Measurements from ENCODE around the gene SETDB2. TPM values are rescaled to one million over a fixed set of nuclear protein-coding genes. Genes with fewer than 3 reads are reported as not detected.
A peak's percentile ranks its signal among the peaks of the same experiment; 100 is the strongest.

Gene SETDB2
- total and polyA plus RNA-seq, 8 donors: 3.1 to 8.9 (median 6.4) TPM

GRCh38 chr13:49457221-49457620 lies 13.1 kb downstream of the SETDB2 start:
- ATAC-seq (peak; percentile 35 to 61 (median 40)), DNase-seq (no peak), FAIRE-seq (no peak)
- Histone ChIP-seq H3K9me3 (no peaks in the 10 kb centered on the region), H3K27ac (no peak overlapping the region), H3K27me3 (no peaks in the 10 kb centered on the region), H3K4me1 (peaks cover 6 to 12% (median 8%) of the 10 kb centered on the region in 3 donors), H3K36me3 (peaks cover 0 to 4% (median 0%) of the 10 kb centered on the region in 3 donors), H3K4me3 (no peak overlapping the region)
- intact Hi-C loops (cut with DNase I): no loop called here
- TF ChIP-seq, protein P1, sequence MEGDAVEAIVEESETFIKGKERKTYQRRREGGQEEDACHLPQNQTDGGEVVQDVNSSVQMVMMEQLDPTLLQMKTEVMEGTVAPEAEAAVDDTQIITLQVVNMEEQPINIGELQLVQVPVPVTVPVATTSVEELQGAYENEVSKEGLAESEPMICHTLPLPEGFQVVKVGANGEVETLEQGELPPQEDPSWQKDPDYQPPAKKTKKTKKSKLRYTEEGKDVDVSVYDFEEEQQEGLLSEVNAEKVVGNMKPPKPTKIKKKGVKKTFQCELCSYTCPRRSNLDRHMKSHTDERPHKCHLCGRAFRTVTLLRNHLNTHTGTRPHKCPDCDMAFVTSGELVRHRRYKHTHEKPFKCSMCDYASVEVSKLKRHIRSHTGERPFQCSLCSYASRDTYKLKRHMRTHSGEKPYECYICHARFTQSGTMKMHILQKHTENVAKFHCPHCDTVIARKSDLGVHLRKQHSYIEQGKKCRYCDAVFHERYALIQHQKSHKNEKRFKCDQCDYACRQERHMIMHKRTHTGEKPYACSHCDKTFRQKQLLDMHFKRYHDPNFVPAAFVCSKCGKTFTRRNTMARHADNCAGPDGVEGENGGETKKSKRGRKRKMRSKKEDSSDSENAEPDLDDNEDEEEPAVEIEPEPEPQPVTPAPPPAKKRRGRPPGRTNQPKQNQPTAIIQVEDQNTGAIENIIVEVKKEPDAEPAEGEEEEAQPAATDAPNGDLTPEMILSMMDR (IDR thresholded peaks at IDR 0.05): no peak
- 76 to 81% methylated on average over 7 of the region's 7 CpGs for WGBS, 2 donors

DNA sequence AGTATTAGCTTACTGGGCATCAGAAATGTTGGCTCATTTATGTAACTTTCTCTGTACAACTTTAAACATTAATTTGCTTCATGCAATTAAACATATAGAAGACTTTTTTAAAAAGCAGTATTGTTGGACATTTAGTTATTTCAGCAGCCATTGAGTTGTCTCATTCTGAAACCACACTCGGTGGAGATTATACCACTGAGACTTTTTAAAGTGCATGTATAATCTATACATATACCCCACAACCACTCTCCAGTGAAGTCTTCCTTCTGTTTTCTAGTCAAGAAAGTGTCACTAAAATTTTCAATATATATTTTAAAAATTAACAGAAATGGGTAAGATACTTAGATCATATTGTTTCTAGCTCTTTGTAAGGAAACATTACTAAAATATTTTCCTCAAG lies 15.5 kb downstream of the SETDB2 start:
- Histone ChIP-seq H3K9me3 (no peaks in the 10 kb centered on the region), H3K4me3 (no peak overlapping the region), H3K27me3 (no peaks in the 10 kb centered on the region), H3K4me1 (peaks cover 6 to 19% (median 8%) of the 10 kb centered on the region in 3 donors), H3K36me3 (peaks cover 0 to 4% (median 0%) of the 10 kb centered on the region in 3 donors), H3K27ac (no peak overlapping the region)
- ATAC-seq: no peak
- 96% methylated on average over 1 of the region's 1 CpG for WGBS, 2 donors
- intact Hi-C loops (cut with DNase I): no loop called here
- DNase-seq: no peak
- TF ChIP-seq, protein P1 (IDR thresholded peaks at IDR 0.05): no peak
- FAIRE-seq: no peak

DNA sequence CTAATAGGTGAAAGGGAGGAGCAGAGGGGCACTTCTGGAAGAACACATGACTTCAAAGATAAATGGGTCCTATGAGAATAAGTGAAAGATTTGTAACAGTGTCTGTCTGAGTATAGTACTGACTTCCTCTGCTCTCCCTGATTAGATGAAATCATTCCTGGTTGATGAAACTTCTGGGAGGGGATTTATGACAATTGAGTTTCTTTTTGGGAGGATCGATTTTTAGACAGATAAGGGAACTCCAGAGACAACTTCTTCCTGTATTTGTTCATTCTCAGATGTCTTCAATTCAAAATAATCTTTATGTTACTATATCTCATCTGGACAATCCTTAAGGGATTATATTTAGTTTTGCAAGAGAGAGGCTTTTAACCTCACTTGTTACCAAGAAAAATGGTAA lies 20.0 kb downstream of the SETDB2 start:
- H3K4me1 ChIP-seq: peaks cover 6 to 29% (median 24%) of the 10 kb centered on the region in 3 donors
- DNase-seq: no peak
- H3K36me3 ChIP-seq: peaks cover 0 to 4% (median 0%) of the 10 kb centered on the region in 3 donors
- TF ChIP-seq, protein P1 (IDR thresholded peaks at IDR 0.05): no peak
- H3K9me3 ChIP-seq: no peaks in the 10 kb centered on the region
- intact Hi-C loops (cut with DNase I): no loop called here
- peak overlapping the region in 1 of 4 donors; percentile 77 for H3K27ac ChIP-seq
- ATAC-seq: no peak
- 79 to 83% methylated on average over 1 of the region's 1 CpG for WGBS, 2 donors
- FAIRE-seq: no peak
- no peaks in the 10 kb centered on the region for H3K27me3 ChIP-seq
- no peak overlapping the region for H3K4me3 ChIP-seq

- peak; percentile 49 to 75 (median 68) for ATAC-seq
- Histone ChIP-seq H3K9me3 (no peaks in the 10 kb centered on the region), H3K4me3 (no peak overlapping the region), H3K27me3 (no peaks in the 10 kb centered on the region), H3K27ac (peak overlapping the region in 2 of 4 donors; percentile 64 to 77), H3K36me3 (peaks cover 0 to 4% (median 0%) of the 10 kb centered on the region in 3 donors), H3K4me1 (peaks cover 6 to 29% (median 24%) of the 10 kb centered on the region in 3 donors)
- FAIRE-seq: no peak
- intact Hi-C loops (cut with DNase I): no loop called here
- TF ChIP-seq, protein P1 (IDR thresholded peaks at IDR 0.05): no peak
- WGBS, 2 donors: 59 to 62% methylated on average over 4 of the region's 4 CpGs
- DNase-seq: no peak
Measured at GRCh38 chr13:49464621-49465325, 20.7 kb downstream of the SETDB2 start.

DNA sequence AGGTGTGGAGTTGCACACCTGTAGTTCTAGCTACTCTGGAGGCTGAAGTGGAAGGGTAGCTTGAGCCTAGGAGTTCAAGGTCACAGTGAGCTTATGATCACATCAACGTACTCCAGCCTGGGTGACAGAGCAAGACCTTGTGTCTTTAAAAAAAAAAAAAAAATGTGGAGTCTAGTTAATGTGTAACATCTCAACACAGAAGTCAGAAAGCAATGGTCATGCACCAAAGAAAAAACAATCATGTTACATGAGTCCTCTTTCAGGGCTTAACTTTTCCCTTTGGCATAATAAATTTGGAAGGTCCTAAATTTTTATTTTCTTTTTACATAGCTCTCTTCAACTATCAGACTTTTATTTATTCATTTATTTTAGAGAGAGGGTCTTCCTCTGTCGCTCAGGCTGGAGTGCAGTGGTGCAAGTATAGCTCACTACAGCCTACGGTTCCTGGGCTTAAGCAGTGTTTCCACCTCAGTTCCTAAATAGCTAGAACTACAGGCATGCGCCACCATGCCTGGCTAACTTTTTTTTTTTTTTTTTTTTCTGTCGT lies 22.3 kb downstream of the SETDB2 start:
- WGBS, 2 donors: 26 to 31% methylated on average over 5 of the region's 5 CpGs
- H3K27ac ChIP-seq: peak overlapping the region; percentile 10 to 77 (median 61)
- intact Hi-C loops (cut with DNase I): no loop called here
- no peaks in the 10 kb centered on the region for H3K27me3 ChIP-seq
- H3K4me3 ChIP-seq: no peak overlapping the region
- DNase-seq (no peak), ATAC-seq (peak; percentile 89 to 94 (median 90)), FAIRE-seq (no peak)
- TF ChIP-seq, protein P1 (IDR thresholded peaks at IDR 0.05): no peak
- H3K36me3 ChIP-seq: peaks cover 0 to 4% (median 0%) of the 10 kb centered on the region in 3 donors
- peaks cover 6 to 29% (median 24%) of the 10 kb centered on the region in 3 donors for H3K4me1 ChIP-seq
- H3K9me3 ChIP-seq: no peaks in the 10 kb centered on the region

Data from pancreas (tissue), 10 donors.